Thyroid gland (tissue), 4 donors: ENCODE data around the gene DMD.

Experiments
- POLR2A ChIP-seq, 2 donors: fragments of 450-650 bp; IDR thresholded peaks; one replicate each; pipeline ENCODE4 v1.6.1; 2017; ENCODE audit warnings: antibody characterized with exemption in 2 of 2, mild to moderate bottlenecking in 2 of 2, moderate library complexity in 1 of 2
- TF ChIP-seq, protein P1 (sequence below), 6 experiments: fragments of 200-600 bp in 3 of 6; fragments of 450-650 bp in 3 of 6; sonication (generic) in 3 of 6; IDR thresholded peaks; one replicate each; pipeline ENCODE4 v1.5.1; 2016 to 2019; ENCODE audit warnings: antibody characterized with exemption in 6 of 6, mild to moderate bottlenecking in 2 of 6, inconsistent platforms in 1 of 6, moderate library complexity in 1 of 6

GRCh38 chrX:31884535-31884934 is 1326.8 kb downstream of the DMD start:
- TF ChIP-seq, protein P1, sequence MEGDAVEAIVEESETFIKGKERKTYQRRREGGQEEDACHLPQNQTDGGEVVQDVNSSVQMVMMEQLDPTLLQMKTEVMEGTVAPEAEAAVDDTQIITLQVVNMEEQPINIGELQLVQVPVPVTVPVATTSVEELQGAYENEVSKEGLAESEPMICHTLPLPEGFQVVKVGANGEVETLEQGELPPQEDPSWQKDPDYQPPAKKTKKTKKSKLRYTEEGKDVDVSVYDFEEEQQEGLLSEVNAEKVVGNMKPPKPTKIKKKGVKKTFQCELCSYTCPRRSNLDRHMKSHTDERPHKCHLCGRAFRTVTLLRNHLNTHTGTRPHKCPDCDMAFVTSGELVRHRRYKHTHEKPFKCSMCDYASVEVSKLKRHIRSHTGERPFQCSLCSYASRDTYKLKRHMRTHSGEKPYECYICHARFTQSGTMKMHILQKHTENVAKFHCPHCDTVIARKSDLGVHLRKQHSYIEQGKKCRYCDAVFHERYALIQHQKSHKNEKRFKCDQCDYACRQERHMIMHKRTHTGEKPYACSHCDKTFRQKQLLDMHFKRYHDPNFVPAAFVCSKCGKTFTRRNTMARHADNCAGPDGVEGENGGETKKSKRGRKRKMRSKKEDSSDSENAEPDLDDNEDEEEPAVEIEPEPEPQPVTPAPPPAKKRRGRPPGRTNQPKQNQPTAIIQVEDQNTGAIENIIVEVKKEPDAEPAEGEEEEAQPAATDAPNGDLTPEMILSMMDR (IDR thresholded peaks at IDR 0.05): no peak
- no peak for TF ChIP-seq POLR2A (IDR thresholded peaks at IDR 0.05)
